ENCODE measurements around the gene B4GALT2. TPM values are rescaled to one million over a fixed set of nuclear protein-coding genes. Genes with fewer than 3 reads are reported as not detected.

B4GALT2 gene
- total RNA-seq, 1 donor from 2014 or later = 93.2 TPM

DNA sequence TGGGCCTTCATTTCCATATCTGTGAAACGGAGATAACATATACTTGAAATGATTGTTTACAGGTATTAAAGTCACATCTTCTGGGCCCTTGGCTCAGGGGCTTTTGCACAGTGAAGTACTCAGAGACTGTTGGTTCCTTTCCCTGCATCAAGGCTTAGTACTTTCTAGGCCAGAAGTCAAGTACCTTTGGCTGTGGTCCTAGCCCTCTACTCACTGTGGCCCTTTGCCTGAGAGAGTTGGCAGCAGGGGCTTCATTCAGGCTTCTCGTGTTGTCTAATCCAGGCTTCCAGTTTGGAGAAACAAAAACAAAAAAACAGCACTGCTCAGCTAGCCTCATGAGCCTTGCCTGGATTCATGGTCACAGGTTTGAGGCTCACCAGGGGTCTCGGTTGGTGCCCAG lies 17.3 kb upstream of the B4GALT2 start:
- intact Hi-C loops (cut with DNase I) = no loop called here
- Histone ChIP-seq H3K27me3 (no peaks in the 10 kb centered on the region), H3K4me3 (no peak overlapping the region), H3K4me1 (no peaks in the 10 kb centered on the region), H3K27ac (no peak overlapping the region), H3K36me3 (peaks cover 62 to 75% of the 10 kb centered on the region in 2 donors), H3K9me3 (no peaks in the 10 kb centered on the region)
- no peak for DNase-seq (ENCODE audit: low spot score in 2 of 2)
- TF ChIP-seq CTCF (IDR thresholded peaks at IDR 0.05) = no peak

- no peak for TF ChIP-seq CTCF (IDR thresholded peaks at IDR 0.05)
- Histone ChIP-seq H3K9me3 (no peaks in the 10 kb centered on the region), H3K27me3 (no peaks in the 10 kb centered on the region), H3K27ac (no peak overlapping the region), H3K4me1 (no peaks in the 10 kb centered on the region), H3K4me3 (no peak overlapping the region), H3K36me3 (peaks cover 56 to 69% of the 10 kb centered on the region in 2 donors)
- DNase-seq (ENCODE audit: low spot score in 2 of 2) = no peak
- intact Hi-C loops (cut with DNase I) = no loop called here
These were observed 16.7 kb upstream of the B4GALT2 start for GRCh38 chr1:43962324-43962723.

DNA sequence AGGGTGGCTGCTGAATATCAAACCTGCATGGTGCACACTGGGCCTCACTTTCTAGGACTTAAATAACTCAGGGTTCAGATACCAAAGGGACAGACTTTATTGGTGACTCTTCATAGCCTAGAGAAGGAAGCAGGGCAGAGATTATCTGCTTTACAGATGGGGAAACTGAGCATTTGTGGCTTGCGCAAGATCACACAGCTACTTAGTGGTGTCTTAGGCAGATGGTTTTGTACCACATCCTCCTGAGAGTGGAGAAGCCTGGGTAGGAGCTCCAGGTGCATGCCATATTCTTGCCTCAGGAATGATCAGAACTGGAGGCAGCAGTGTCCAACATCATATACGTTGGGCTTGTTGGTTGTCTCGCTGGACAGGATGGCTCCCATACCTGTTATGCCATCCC lies 16.0 kb upstream of the B4GALT2 start:
- intact Hi-C loops (cut with DNase I) = no loop called here
- no peak for DNase-seq (ENCODE audit: low spot score in 2 of 2)
- Histone ChIP-seq H3K27me3 (no peaks in the 10 kb centered on the region), H3K4me1 (no peaks in the 10 kb centered on the region), H3K9me3 (no peaks in the 10 kb centered on the region), H3K4me3 (no peak overlapping the region), H3K36me3 (peaks cover 49 to 62% of the 10 kb centered on the region in 2 donors), H3K27ac (no peak overlapping the region)
- no peak for TF ChIP-seq CTCF (IDR thresholded peaks at IDR 0.05)

DNA sequence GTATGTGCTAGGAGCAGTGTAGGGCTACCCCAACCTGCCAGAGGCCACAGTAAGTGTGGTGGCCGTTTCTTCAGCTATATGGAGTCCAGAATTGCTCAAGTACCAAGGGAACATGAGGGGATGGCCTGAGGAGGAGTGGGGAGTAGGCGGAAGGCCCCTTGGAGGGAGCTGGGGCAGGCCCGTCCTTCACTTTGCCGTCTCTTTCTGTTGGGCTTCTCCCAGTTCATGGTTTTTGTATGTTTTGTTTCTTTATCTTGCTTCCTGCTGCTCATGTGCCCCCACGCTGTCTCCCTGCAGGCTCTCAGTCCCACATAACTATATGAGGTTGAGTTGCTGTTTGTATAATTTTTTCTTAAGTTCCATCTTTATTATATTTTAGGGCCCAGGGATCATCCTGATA lies 15.1 kb upstream of the B4GALT2 start:
- intact Hi-C loops (cut with DNase I) = no loop called here

DNA sequence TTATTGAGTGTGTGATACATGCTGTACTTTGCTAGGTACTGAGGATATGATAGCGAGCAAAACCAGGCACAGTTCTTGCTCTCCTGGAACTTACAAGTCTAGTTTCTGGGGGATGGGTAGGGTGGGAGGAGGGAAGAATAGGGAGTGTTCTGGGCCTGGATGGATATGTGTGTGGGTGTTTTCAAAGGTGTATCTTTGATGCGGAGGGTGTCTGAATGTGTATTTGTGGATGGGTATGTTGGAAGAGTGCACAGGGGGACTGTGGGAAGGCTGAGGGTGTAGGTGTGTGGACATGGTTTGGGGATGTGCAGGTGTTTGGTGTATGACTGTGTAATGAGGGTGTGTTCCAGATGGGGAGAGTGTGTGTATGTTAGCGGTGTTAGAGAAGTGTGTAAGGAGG lies 13.7 kb upstream of the B4GALT2 start:
- H3K36me3 ChIP-seq = peaks cover 37 to 39% of the 10 kb centered on the region in 2 donors

More for the DNA sequence above, 15.1 kb upstream of the B4GALT2 start:
- H3K36me3 ChIP-seq = peaks cover 40 to 53% of the 10 kb centered on the region in 2 donors
- H3K4me3 ChIP-seq = no peak overlapping the region
- no peaks in the 10 kb centered on the region for H3K27me3 ChIP-seq
- no peak overlapping the region for H3K27ac ChIP-seq
- no peak for TF ChIP-seq CTCF (IDR thresholded peaks at IDR 0.05)
- no peaks in the 10 kb centered on the region for H3K4me1 ChIP-seq
- DNase-seq (ENCODE audit: low spot score in 2 of 2) = no peak
- no peaks in the 10 kb centered on the region for H3K9me3 ChIP-seq

More for the DNA sequence above, 13.7 kb upstream of the B4GALT2 start:
- no peaks in the 10 kb centered on the region for H3K9me3 ChIP-seq
- H3K4me1 ChIP-seq = peaks cover under 1 to 2% of the 10 kb centered on the region in 2 donors
- H3K27me3 ChIP-seq = no peaks in the 10 kb centered on the region
- H3K27ac ChIP-seq = no peak overlapping the region
- intact Hi-C loops (cut with DNase I) = no loop called here
- no peak overlapping the region for H3K4me3 ChIP-seq
- DNase-seq (ENCODE audit: low spot score in 2 of 2) = no peak
- no peak for TF ChIP-seq CTCF (IDR thresholded peaks at IDR 0.05)
